Amygdala (tissue), 56 donors: ENCODE results near the gene MYL11.
A peak's percentile ranks its signal among the peaks of the same experiment; 100 is the strongest.

Experiments
- DNase-seq, 56 donors: peaks; one replicate each; lab custom pipeline; 2025; lab: John Stamatoyannopoulos, UW

Gene MYL11

GRCh38 chr16:30416047-30416603 lies 41.5 kb downstream of the MYL11 start:
- DNase-seq, result no peak

- DNase-seq, result peak in 8 of 56 donors; percentile 8 to 61 (median 34)
These were observed 42.3 kb downstream of the MYL11 start for GRCh38 chr16:30416624-30417528.

- peak in 46 of 56 donors; percentile 25 to 85 (median 64) for DNase-seq
These were observed 43.1 kb downstream of the MYL11 start for GRCh38 chr16:30417529-30418349.

GRCh38 chr16:30418350-30419181 lies 44.0 kb downstream of the MYL11 start:
- DNase-seq, result peak in 1 of 56 donors; percentile 40

- no peak for DNase-seq
These were observed 46.4 kb downstream of the MYL11 start for GRCh38 chr16:30421010-30421409.
